IMR-90 (cell line): ENCODE results near the gene IRGQ. TPM values are rescaled to one million over a fixed set of nuclear protein-coding genes. Genes with fewer than 3 reads are reported as not detected.

ENCODE experiments used
- ATAC-seq: fragments of 200-7000 bp; cut with Tn5 transposase; 2 replicates; pipeline ENCODE4 v1.9.1; 2020; ENCODE audit warnings: low read depth, mild to moderate bottlenecking, moderate library complexity
- BruUV-seq: library from RNA; stranded (reverse); fragments of 400-500 nt; replicated peaks from 2 replicates; lab custom pipeline; 2021; lab: Mats Ljungman, UMichigan
- CTCF ChIA-PET: fragments of 300-600 bp; formaldehyde crosslinking; extraction: SDS; loops from one replicate; lab custom pipeline; 2021; ENCODE audit warnings: antibody characterized with exemption; lab: Yijun Ruan, JAX
- POLR2A ChIA-PET: fragments of 300-600 bp; sonication (Branson Sonifier 250); formaldehyde crosslinking; loops from one replicate; lab custom pipeline; 2022; ENCODE audit warnings: antibody characterized with exemption; ENCODE audit not compliant: unreplicated experiment; lab: Charles Lee
- DNase-seq: peaks from one replicate; pipeline ENCODE4 v3.0.0; 2013
- H2AFZ ChIP-seq: replicated peaks from 2 replicates; pipeline ENCODE3; 2013; ENCODE audit warnings: low read length, mild to moderate bottlenecking; ENCODE audit not compliant: poor library complexity
- H2AK5ac ChIP-seq: 2 replicates; pipeline ENCODE4 v1.6.1; 2013; ENCODE audit warnings: low read depth, low read length, inconsistent platforms
- H2AK9ac ChIP-seq: replicated peaks from 2 replicates; pipeline ENCODE3; 2013; ENCODE audit warnings: mild to moderate bottlenecking, low read depth, low read length, moderate library complexity; ENCODE audit not compliant: poor library complexity
- H2BK120ac ChIP-seq: 2 replicates; pipeline ENCODE4 v1.6.1; 2013; ENCODE audit warnings: low read depth, low read length, inconsistent platforms
- H2BK15ac ChIP-seq: 3 replicates; pipeline ENCODE4 v1.6.1; 2013; ENCODE audit warnings: low read depth, low read length, inconsistent platforms
- H2BK20ac ChIP-seq: 2 replicates; pipeline ENCODE4 v1.6.1; 2013; ENCODE audit warnings: low read depth, mild to moderate bottlenecking, inconsistent platforms, low read length, moderate library complexity
- H2BK5ac ChIP-seq: 2 replicates; pipeline ENCODE4 v1.6.1; 2013; ENCODE audit warnings: mild to moderate bottlenecking, low read depth, low read length, inconsistent platforms; ENCODE audit not compliant: poor library complexity, severe bottlenecking
- H3K14ac ChIP-seq: replicated peaks from 2 replicates; pipeline ENCODE4 v1.6.1; 2013; ENCODE audit warnings: low read depth, low read length, inconsistent platforms
- H3K18ac ChIP-seq: 2 replicates; pipeline ENCODE4 v1.6.1; 2013; ENCODE audit warnings: low read depth, low read length, control low read depth
- H3K23ac ChIP-seq: 2 replicates; pipeline ENCODE4 v1.6.1; 2013; ENCODE audit warnings: low read depth, low read length, inconsistent platforms
- H3K27ac ChIP-seq: 2 replicates; pipeline ENCODE4 v1.5.1; 2013; ENCODE audit warnings: mild to moderate bottlenecking, control low read depth, low read length; ENCODE audit not compliant: insufficient read depth
- H3K27me3 ChIP-seq: 2 replicates; pipeline ENCODE4 v1.6.1; 2013; ENCODE audit warnings: low read length; ENCODE audit not compliant: control insufficient read depth, insufficient read depth
- H3K36me3 ChIP-seq: 2 replicates; pipeline ENCODE4 v1.6.1; 2013; ENCODE audit warnings: low read length, mixed read lengths; ENCODE audit not compliant: control insufficient read depth, insufficient read depth
- H3K4ac ChIP-seq: 2 replicates; pipeline ENCODE4 v1.6.1; 2013; ENCODE audit warnings: low read depth, low read length, inconsistent platforms
- H3K4me1 ChIP-seq: 2 replicates; pipeline ENCODE4 v1.6.1; 2013; ENCODE audit warnings: low read length, mixed read lengths; ENCODE audit not compliant: control insufficient read depth, insufficient read depth
- H3K4me2 ChIP-seq: 2 replicates; pipeline ENCODE4 v1.6.1; 2013; ENCODE audit warnings: low read depth, mild to moderate bottlenecking, control low read depth, low read length, moderate library complexity
- H3K4me3 ChIP-seq: 2 replicates; pipeline ENCODE4 v1.5.1; 2013; ENCODE audit warnings: low read depth, mild to moderate bottlenecking, control low read depth, low read length, moderate library complexity; ENCODE audit not compliant: insufficient read depth
- H3K56ac ChIP-seq: 2 replicates; pipeline ENCODE4 v1.6.1; 2013; ENCODE audit warnings: low read length, inconsistent platforms; ENCODE audit not compliant: insufficient read depth; ENCODE audit errors: extremely low read depth
- H3K79me1 ChIP-seq, 2 experiments: 2 replicates each; pipeline ENCODE4 v1.6.1; 2013; ENCODE audit warnings: low read length in 2 of 2, inconsistent platforms in 1 of 2, low read depth in 1 of 2
- H3K9ac ChIP-seq: 2 replicates; pipeline ENCODE4 v1.6.1; 2013; ENCODE audit warnings: low read depth, low read length, control low read depth
- H3K9me1 ChIP-seq: 2 replicates; pipeline ENCODE4 v1.6.1; 2013; ENCODE audit warnings: low read length, inconsistent platforms; ENCODE audit not compliant: insufficient read depth
- H3K9me3 ChIP-seq: 2 replicates; pipeline ENCODE4 v1.6.1; 2013; ENCODE audit warnings: low read length; ENCODE audit not compliant: control insufficient read depth, insufficient read depth
- H4K20me1 ChIP-seq: 2 replicates; pipeline ENCODE4 v1.6.1; 2013; ENCODE audit warnings: low read length, inconsistent platforms; ENCODE audit not compliant: insufficient read depth
- H4K5ac ChIP-seq: 2 replicates; pipeline ENCODE4 v1.6.1; 2013; ENCODE audit warnings: mild to moderate bottlenecking, low read depth, low read length, control low read depth
- H4K8ac ChIP-seq, 2 experiments: 2 replicates each; pipeline ENCODE4 v1.6.1; 2013; ENCODE audit warnings: low read depth in 2 of 2, low read length in 2 of 2, control low read depth in 1 of 2, inconsistent platforms in 1 of 2
- H4K91ac ChIP-seq: 2 replicates; pipeline ENCODE4 v1.6.1; 2013; ENCODE audit warnings: low read depth, low read length, inconsistent platforms; ENCODE audit not compliant: insufficient read depth
- BHLHE40 ChIP-seq: fragments of 150-350 bp; IDR thresholded peaks from 2 replicates; pipeline ENCODE4 v1.6.1; 2016; ENCODE audit warnings: mild to moderate bottlenecking, low read depth, low read length
- CEBPB ChIP-seq: IDR thresholded peaks from 2 replicates; pipeline ENCODE4 v1.6.1; 2012; ENCODE audit warnings: low read depth, low read length, improper control_type of control experiment
- CHD1 ChIP-seq: IDR thresholded peaks from 2 replicates; pipeline ENCODE4 v1.6.1; 2012; ENCODE audit warnings: low read depth, low read length, improper control_type of control experiment
- CTCF ChIP-seq: conservative IDR thresholded peaks from 2 replicates; pipeline ENCODE4 v1.5.1; 2012; ENCODE audit warnings: mild to moderate bottlenecking, low read depth, low read length, improper control_type of control experiment
- ELK1 ChIP-seq: fragments of 150-350 bp; IDR thresholded peaks from 2 replicates; pipeline ENCODE4 v1.6.1; 2016; ENCODE audit warnings: low read depth, mild to moderate bottlenecking, low read length, moderate library complexity, borderline replicate concordance
- FOS ChIP-seq: fragments of 150-350 bp; IDR thresholded peaks from 2 replicates; pipeline ENCODE4 v1.6.1; 2016; ENCODE audit warnings: low read depth, low read length
- MAFK ChIP-seq: IDR thresholded peaks from 2 replicates; pipeline ENCODE4 v1.6.1; 2012; ENCODE audit warnings: low read depth, low read length, improper control_type of control experiment
- MAZ ChIP-seq: IDR thresholded peaks from 2 replicates; pipeline ENCODE4 v1.6.1; 2012; ENCODE audit warnings: low read depth, mild to moderate bottlenecking, low read length, improper control_type of control experiment, moderate library complexity, borderline replicate concordance
- MXI1 ChIP-seq: IDR thresholded peaks from 2 replicates; pipeline ENCODE4 v1.6.1; 2012; ENCODE audit warnings: low read depth, mild to moderate bottlenecking, low read length, moderate library complexity, borderline replicate concordance
- NFE2L2 ChIP-seq: fragments of 150-350 bp; IDR thresholded peaks from 2 replicates; pipeline ENCODE4 v1.6.1; 2016; ENCODE audit warnings: low read depth, mild to moderate bottlenecking, low read length
- POLR2A ChIP-seq: IDR thresholded peaks from 2 replicates; pipeline ENCODE4 v1.6.1; 2012; ENCODE audit warnings: mild to moderate bottlenecking, low read depth, low read length
- RAD21 ChIP-seq: IDR thresholded peaks from 2 replicates; pipeline ENCODE4 v1.6.1; 2012; ENCODE audit warnings: low read length, improper control_type of control experiment
- RCOR1 ChIP-seq: IDR thresholded peaks from 2 replicates; pipeline ENCODE4 v1.6.1; 2012; ENCODE audit warnings: mild to moderate bottlenecking, low read length, improper control_type of control experiment; ENCODE audit not compliant: insufficient replicate concordance
- RFX5 ChIP-seq: IDR thresholded peaks from 2 replicates; pipeline ENCODE4 v1.8.0; 2012; ENCODE audit warnings: low read depth, mild to moderate bottlenecking, low read length, moderate library complexity
- SMC3 ChIP-seq: fragments of 150-350 bp; IDR thresholded peaks from 2 replicates; pipeline ENCODE4 v1.6.1; 2016; ENCODE audit warnings: low read depth, mild to moderate bottlenecking, antibody characterized with exemption, low read length, moderate library complexity
- USF2 ChIP-seq: fragments of 150-350 bp; IDR thresholded peaks from 2 replicates; pipeline ENCODE4 v1.6.1; 2017; ENCODE audit warnings: mild to moderate bottlenecking, antibody characterized with exemption, low read length, low read depth
- WGBS, 2 experiments: methylation state at CpG; one replicate each; pipeline versions ENCODE4 v1.1.5 to v1.1.7; 2013; ENCODE audit warnings: missing lambda C conversion rate in 2 of 2; ENCODE audit not compliant: insufficient read length in 1 of 2; ENCODE audit errors: extremely low coverage in 2 of 2; 5-methylcytosine and 5-hydroxymethylcytosine counted together
- dilution Hi-C: fragments of 300-500 bp; cut with HindIII; formaldehyde crosslinking; loops from one replicate; pipeline ENCODE4 v1.14.3; 2018; ENCODE audit warnings: low sequenced_read_pairs; ENCODE audit not compliant: unreplicated experiment
- in situ Hi-C: fragments of 300-500 bp; cut with MboI; formaldehyde crosslinking; loops from 3 replicates; pipeline ENCODE4 v1.14.3; 2019; ENCODE audit warnings: low sequenced_read_pairs, inconsistent platforms, mixed read lengths
- intact Hi-C: fragments of 100-400 bp; cut with micrococcal nuclease; formaldehyde crosslinking; loops from 2 replicates; pipeline ENCODE4 v1.10.0; 2022
- polyA plus RNA-seq, 3 experiments: library from polyadenylated mRNA; depleted of rRNA; stranded (reverse); fragments of >200 nt; gene quantifications; 2 replicates each; pipeline ENCODE4 v1.2.3, GENCODE V29; 2012; ENCODE audit warnings: low replicate concordance in 1 of 3
- total RNA-seq: library from RNA; depleted of rRNA; stranded (reverse); fragments of >200 nt; gene quantifications from 2 replicates; pipeline ENCODE4 v1.2.3, GENCODE V29; 2012

The IRGQ gene
- total and polyA plus RNA-seq, 2 of the 4 experiments (the other 2 are of a cell fraction), result 9.0 to 9.9 TPM

- H2BK120ac ChIP-seq, result no peak overlapping the region
- H3K4ac ChIP-seq, result no peak overlapping the region
- dilution Hi-C loops (no loop called here), intact Hi-C loops (no loop called here), in situ Hi-C loops (no loop called here)
- POLR2A ChIA-PET, result no interaction called here
- no peak overlapping the region for H4K91ac ChIP-seq
- H3K23ac ChIP-seq, result no peak overlapping the region
- no peaks in the 10 kb centered on the region for H3K27me3 ChIP-seq
- H3K27ac ChIP-seq, result no peak overlapping the region
- H2BK20ac ChIP-seq, result no peak overlapping the region
- H4K5ac ChIP-seq, result no peak overlapping the region
- H3K9me1 ChIP-seq, result peaks cover 8% of the 10 kb centered on the region; the same call in 1 of the 2 replicates
- H2AK5ac ChIP-seq, result no peak overlapping the region
- no peak overlapping the region for H3K14ac ChIP-seq
- no CpG with 5 or more reads among the region's 5 CpGs for WGBS, 2 experiments
- no peak overlapping the region for H3K56ac ChIP-seq
- H2AFZ ChIP-seq, result no peak overlapping the region
- no peak for TF ChIP-seq SMC3
- no peak for TF ChIP-seq BHLHE40
- no peak for TF ChIP-seq USF2
- no peak for TF ChIP-seq CEBPB
- no peak for TF ChIP-seq MAFK
- TF ChIP-seq RAD21, result no peak
- no peak for TF ChIP-seq CHD1
- no peak for TF ChIP-seq CTCF
- no peak for TF ChIP-seq RFX5
- TF ChIP-seq ELK1, result no peak
- no peak for TF ChIP-seq NFE2L2
- TF ChIP-seq POLR2A, result no peak
- no peak for TF ChIP-seq RCOR1
- TF ChIP-seq MAZ, result no peak
- no peak for TF ChIP-seq MXI1
- TF ChIP-seq FOS, result no peak
- no peak overlapping the region for H2AK9ac ChIP-seq
- no peak for ATAC-seq
- H3K36me3 ChIP-seq, result peaks cover 50% of the 10 kb centered on the region
- no peak overlapping the region for H2BK5ac ChIP-seq
- no peak overlapping the region for H4K8ac ChIP-seq
- no peak overlapping the region for H3K18ac ChIP-seq
- peaks cover 1% of the 10 kb centered on the region; the same call in 1 of the 2 replicates for H3K4me1 ChIP-seq
- no peak for DNase-seq
- no peak overlapping the region for H3K4me3 ChIP-seq
- peaks cover 19 to 59% of the 10 kb centered on the region in 2 experiments for H3K79me1 ChIP-seq
- peaks cover 10% of the 10 kb centered on the region for H4K20me1 ChIP-seq
- H2BK15ac ChIP-seq, result no peak overlapping the region
- CTCF ChIA-PET, result no interaction called here
- BruUV-seq, result no TSS peak
- H3K9ac ChIP-seq, result no peak overlapping the region
- H3K4me2 ChIP-seq, result no peak overlapping the region
- no peaks in the 10 kb centered on the region for H3K9me3 ChIP-seq
Observed at GRCh38 chr19:43589277-43589676, 6.7 kb downstream of the IRGQ start.
